SKM-1 (cell line): ENCODE measurements around the gene PDILT.
"Not testable (repeated sequence)": the region's sequence is repeated elsewhere in the genome, so short reads cannot be mapped to it uniquely, and the experiment has no call there.

Experiments used
- DNase-seq: peaks from one replicate; lab custom pipeline; 2025; ENCODE audit not compliant: unreplicated experiment; lab: John Stamatoyannopoulos, UW

The PDILT gene, protein sequence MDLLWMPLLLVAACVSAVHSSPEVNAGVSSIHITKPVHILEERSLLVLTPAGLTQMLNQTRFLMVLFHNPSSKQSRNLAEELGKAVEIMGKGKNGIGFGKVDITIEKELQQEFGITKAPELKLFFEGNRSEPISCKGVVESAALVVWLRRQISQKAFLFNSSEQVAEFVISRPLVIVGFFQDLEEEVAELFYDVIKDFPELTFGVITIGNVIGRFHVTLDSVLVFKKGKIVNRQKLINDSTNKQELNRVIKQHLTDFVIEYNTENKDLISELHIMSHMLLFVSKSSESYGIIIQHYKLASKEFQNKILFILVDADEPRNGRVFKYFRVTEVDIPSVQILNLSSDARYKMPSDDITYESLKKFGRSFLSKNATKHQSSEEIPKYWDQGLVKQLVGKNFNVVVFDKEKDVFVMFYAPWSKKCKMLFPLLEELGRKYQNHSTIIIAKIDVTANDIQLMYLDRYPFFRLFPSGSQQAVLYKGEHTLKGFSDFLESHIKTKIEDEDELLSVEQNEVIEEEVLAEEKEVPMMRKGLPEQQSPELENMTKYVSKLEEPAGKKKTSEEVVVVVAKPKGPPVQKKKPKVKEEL

DNA sequence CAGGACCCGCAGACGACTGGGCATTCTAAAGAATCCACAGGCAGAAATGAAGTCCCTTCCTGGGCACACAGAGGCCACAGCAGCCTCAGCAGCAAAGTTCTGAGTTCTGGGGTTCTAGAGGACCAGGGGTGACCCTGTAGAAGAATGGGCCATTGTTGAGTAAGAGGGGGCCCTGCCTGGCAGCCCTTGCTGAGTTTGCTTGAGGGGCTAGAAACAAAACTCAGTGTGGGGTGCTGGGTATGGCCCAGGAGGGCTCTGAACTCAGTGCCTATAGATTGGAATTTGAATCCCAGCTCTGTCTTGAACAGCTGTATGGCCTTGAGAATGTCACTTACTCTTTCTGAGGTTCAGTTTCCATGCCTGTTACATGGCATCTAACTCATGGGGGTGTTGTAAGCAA, at the start of gene PDILT:
Gene PDILT, minus strand, starts transcription at position 101 of the 400 bp plus-strand sequence. CDS start 5,437 bp downstream, outside the sequence.
- no peak for DNase-seq

DNA sequence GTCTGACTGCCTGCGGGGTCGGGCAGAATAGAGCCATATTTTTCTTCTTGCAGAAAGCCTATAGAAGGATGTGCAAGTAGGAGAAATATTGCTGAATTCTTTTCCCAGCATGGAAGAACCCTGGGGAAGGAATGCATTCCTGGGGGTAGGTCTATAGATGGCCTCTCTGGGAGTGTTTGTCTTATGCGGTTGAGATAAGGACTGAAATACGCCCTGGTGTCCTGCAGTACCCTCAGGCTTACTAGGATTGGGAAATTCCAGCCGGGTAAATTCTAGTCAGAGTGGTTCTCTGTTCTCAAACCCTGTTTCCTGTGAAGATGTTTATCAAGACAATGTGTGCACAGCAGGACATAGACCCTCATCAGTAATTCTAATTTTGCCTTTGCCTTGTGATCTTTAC, 49.1 kb upstream of the PDILT start:
- not testable (repeated sequence) for DNase-seq

DNA sequence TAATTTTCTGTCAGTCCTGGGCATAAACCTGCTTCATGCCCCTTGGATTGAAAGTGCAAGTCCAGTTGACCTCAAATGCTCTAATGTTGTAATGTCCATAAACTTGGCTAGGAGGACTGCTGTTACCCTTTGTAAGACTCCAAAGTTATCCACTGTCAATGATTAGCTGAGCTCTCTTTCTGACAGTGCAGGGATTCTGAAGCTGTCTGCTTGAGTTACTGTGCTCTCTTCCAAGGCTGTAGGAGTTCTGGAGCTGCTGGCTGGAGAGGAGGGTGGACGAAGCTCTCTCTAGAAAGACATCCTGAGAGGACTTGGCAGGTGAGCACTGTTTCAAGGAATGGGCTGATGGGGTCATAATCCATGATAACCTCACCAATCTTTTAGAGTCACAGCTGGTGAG, 46.8 kb upstream of the PDILT start, which contains the start of gene ACSM2A:
Gene ACSM2A, plus strand, starts transcription at position 158 of the 400 bp plus-strand sequence. CDS start 8,594 bp downstream, outside the sequence.
- DNase-seq: not testable (repeated sequence)

DNA sequence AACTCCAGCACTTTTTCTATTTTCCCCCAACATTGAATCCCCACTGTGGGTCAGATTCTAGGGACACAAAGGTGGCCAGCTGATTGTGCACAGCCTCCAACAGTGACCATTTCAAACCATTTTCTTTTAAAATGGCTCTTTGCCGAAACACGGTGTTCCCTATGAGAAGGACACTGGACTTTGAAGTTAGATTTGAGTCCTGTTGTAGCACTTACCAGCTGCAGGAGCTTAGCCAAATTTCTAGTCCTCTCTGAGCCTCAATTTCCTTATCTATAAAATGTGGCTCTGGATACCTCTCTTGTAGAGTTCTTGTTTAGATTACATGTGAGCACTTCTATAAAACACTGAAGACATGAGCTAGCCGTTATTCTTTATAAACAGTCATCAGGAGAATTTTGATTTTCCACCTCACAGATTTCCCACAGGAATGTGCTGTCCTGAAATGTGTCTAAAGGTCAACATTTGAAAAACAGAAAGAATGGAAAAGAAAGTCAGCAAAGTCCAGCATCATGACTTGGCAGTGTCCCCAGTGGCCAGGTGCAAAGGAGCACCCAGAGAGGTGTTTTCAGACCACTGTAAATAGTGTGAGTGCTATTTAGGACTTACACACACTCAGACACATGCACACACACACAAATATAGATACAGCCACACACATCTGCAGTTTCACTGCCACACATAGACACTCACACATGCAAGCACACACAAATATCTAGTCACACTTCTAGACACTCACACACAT, 42.3 kb upstream of the PDILT start:
- DNase-seq: not testable (repeated sequence)

DNA sequence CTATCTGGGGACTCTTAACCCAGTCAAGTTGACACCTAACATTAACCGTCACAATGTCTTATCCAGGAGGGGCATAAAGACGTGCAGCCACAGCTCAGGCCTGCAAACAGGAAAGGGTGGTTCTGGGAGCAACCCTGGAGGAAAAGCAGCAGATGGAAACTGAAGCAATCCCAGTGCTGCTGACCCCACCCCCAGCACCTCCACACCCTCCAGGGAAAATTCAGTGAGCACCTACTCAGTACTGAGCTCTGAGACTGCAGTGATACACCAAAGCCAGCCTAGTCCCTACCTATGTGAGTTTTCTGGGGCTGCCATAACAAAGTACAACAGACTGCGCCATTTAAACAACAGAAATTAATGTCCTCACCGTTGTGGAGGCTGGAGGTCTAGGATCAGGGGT, 37.3 kb upstream of the PDILT start:
- DNase-seq: not testable (repeated sequence)

DNA sequence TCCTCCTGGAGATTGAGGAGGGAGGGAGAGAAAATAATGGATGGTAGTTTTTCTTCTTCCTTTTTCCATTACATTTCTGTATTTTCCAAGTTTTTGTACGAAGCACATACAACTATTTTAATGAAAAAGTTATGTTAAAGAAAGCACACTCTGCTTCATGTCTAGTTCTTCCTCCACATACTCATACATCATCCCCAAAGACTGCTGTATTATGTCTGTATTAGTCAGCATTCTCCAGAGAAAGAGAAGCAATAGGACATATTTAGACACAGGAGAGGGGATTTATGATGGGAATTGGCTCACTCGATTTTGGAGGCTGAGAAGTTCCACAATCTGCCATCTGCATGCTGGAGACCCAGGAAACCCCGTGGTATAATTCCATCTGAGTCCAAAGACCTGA, 36.7 kb upstream of the PDILT start:
- DNase-seq: no peak

DNA sequence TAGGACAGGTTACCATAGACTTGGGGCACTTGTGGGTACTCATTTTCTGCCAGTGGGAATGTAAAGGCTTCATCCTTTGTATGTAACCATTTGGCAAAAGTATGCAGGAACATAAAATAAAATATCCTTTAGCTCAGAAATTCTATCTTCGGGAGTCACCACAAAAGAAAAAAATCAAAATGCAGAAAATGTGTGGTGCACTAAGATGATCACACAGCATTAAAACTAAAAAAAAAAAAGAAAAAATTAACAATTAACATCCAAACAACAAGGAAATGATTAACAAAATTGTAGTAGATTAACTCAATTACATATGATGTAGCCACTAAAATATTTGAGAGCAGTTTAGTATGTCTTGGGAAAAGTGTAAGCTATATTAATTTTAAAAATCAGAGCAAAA, 36.2 kb upstream of the PDILT start:
- DNase-seq: not testable (repeated sequence)

DNA sequence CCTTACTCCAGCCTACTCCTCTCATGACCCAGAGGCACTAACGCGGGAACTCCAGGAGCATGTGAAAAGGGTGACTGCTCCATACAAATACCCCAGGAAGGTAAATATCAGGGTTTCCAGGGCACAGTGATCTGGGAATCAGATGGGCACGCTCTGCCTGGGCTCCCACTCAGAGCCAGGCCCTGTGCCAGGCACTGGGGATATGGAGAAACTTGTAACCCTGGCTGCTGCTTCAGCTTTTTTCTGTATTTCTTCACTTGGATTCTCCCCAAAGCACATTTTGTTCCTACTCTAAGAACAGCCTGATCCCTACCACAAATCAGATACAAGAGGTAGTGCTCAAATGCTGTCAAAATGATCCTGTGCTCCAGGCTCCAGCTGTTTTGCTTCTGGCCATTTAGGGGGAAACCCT, 35.3 kb upstream of the PDILT start:
- DNase-seq: not testable (repeated sequence)

DNA sequence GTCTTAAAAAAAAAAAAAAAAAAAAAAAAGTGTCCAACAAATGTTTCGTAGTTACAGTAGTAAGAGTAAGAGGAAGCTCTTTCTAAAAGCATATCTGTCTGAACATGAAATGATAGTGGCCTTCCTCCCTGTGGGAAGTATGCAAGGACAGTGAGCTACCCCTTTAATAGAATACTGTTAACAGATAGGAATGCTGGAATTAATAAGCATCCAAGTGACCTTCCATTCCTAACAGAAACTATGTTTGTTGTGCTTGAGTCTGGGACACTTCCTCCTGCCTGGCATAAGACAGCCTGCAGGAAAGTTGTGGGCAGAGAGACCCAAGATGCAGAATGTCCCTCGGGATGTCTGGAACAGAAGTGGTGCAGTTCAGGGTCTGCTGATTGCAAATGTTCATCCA, 34.4 kb upstream of the PDILT start:
- DNase-seq: not testable (repeated sequence)

DNA sequence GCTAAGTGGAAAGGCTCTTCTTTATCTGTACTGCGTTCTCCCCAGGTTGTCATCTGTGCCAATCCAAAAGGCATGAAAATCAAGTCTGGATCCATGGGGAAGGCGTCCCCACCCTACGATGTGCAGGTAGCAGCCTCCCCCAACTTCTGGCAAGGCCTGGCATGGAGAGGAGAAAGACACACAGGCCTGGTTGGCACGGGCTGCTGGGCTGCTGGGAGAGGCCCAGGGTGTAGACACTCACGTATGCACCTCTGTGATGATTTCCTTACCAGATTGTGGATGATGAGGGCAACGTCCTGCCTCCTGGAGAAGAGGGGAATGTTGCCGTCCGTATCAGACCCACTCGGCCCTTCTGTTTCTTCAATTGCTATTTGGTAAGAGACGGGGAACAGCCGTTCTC, 26.4 kb upstream of the PDILT start:
- no peak for DNase-seq

DNA sequence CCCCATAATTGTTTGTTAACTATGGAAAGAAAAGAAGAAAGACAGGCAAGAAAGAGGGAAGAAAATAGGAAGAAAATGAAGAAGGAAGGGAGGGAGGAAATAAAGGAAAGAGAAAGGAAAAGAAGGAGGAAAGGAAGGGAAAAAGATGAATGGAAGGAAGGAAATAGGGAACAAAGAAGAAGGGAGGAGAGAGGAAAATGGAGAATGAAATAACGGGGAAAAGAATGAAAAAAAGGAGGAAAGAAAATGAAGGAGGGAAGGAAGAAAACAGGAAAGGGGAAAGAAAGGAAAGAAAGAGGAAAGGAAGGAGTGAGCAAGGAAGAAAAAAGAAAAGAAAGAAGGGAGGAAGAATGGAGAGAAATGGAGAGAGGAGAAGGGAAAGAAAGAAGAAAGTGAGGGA, 25.9 kb upstream of the PDILT start:
- DNase-seq: not testable (repeated sequence)

DNA sequence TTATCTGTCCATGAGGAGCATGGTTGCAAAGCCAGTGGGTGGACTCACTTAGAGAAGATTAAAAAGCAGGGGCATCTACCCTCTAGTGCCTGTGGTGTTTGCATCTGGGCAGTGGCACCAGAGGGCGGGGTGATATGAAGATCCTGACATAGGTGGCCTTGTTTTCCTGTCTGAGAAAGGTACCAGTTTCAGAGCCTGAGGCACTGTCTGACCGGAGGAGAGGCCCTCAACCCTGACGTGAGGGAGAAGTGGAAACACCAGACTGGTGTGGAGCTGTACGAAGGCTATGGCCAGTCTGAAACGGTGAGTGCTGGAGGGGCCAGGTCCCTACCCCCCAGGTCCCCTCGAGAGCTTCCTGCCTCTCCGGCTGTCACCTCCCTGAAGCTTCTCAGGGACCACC, 25.0 kb upstream of the PDILT start:
- not testable (repeated sequence) for DNase-seq

DNA sequence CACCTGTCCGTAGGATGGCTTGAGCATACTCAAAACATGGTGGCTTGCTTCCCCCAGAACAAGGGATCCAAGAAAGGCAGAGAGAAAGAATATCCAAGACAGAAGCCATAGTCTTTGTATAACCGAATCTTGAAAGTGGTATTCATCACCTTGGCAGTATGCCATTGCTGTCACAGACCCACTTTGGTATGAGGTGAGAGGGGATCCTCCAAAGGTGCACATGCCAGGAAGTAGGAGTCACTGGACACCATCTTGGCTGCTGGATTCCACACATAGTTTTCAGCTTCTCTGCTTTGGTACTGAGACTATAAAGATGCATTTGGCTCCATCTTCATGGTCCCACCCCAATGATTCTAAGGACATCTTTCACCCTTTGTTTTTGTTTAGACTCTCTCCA, 22.9 kb upstream of the PDILT start:
- not testable (repeated sequence) for DNase-seq

DNA sequence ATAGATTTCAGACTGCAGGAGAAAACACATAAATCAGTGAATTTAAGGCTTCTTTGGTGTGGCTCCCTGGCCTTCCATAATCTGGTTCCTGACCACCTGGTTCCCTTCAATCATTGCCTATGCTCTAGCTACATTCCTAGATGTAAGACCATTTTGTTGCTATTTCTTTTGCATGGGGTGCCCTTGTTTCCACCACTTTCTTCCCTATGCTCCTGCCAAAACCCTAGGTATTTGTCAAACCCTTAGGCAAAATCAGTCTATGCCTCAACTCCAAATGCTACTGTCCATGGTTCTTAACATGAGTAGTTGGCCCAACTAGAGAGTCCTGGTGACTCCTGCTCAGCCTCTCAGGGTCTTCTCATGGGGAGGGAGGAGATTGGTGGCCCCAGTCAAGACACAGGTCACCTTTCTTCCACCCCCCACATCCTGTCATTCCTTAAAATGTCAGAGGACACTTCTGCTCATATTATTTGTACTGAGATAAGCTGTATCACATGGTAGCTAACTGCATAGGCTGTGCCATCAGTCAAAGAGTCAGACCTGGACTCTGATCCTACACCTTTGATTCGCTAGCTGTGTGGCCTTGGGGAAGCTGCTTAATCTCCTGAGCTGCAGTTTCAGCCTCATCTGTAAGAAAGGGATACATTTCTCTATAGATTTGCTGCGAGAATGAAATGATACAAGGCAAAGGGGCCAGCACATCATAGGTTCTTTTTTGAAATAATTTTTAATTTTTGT, 19.8 kb upstream of the PDILT start:
- no peak for DNase-seq

DNA sequence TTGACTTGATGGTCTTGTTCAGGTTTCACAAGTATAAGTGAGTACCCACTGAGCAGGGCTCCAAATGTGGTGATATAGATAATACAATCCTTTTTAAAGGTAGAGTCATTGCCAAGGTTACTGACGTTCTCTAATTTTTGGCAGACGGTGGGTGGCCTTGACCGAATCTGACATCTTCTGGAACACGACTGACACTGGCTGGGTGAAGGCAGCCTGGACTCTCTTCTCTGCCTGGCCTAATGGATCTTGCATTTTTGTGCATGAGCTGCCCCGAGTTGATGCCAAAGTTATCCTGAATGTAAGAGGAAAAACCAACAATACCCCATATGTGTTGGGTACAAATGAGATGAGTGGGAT, 19.2 kb upstream of the PDILT start:
- DNase-seq: not testable (repeated sequence)

DNA sequence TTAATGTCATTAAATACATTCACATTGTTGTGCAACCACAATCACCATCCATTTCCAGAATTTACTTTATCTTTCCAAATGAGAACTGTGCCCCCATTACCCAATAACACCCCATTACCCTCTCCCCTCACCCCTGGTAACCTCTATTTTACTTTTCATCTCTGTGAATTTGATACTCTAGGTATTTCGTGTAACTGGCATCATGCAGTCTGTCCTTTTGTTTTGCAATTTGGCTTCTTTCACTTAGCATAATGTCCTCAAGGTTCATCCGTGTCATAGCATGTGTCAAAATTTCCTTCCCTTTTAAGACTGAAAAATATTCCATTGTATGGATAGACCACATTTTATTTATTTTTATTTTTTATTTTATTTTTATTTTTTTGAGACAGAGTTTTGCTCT, 17.2 kb upstream of the PDILT start:
- not testable (repeated sequence) for DNase-seq

DNA sequence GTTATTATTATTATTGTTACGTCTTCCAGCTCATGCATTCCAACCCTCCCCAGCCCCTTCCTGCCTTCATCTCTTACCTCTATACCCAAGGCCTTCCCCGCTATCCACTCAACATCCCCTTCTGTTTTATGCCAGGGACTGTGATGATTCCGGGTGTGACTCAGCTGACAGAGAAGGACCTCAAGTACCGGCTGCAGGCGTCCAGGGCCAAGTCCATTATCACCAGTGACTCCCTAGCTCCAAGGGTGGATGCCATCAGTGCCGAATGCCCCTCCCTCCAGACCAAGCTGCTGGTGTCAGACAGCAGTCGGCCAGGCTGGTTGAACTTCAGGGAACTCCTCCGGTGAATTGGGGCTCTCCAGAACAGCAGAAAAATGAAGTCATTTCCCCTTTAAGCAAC, 14.6 kb upstream of the PDILT start:
- not testable (repeated sequence) for DNase-seq

DNA sequence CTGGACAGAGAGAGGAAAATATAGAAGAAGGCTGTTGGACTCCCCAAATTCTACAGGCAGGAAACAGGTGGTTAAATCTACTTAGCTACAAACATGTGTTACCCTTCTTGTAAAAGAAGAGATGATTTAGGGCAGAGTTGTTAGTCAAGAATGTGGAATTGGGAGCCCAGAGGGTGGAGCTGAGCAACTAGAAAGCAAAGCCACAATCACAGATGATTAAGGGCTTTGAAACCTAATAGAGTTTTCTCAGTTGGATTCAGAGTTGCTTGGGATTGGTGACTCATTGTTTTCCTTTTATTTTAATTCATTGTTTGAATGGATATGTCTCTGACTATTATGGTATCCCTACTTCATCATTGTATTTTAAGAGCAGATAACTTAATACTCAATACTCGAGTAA, 11.0 kb upstream of the PDILT start:
- no peak for DNase-seq

DNA sequence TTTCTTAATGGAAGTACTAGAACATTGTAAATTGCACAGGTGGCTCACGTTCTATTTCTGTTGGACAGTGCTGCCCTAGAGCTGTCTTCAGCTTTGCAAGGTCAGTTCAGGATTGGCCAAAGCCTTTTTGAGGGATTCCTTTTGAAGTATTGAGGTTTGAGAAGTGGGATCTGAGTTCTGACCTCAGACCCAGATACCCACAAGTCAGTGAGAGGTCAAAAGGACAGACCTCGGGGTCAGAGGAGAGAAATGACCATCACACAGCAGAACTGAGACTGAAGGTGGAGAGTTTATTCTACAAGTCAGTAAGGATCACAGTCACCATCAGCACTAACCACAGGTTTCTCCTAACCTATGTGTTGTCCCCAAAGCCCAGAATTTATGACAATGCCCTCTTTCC, 6.5 kb upstream of the PDILT start:
- no peak for DNase-seq

DNA sequence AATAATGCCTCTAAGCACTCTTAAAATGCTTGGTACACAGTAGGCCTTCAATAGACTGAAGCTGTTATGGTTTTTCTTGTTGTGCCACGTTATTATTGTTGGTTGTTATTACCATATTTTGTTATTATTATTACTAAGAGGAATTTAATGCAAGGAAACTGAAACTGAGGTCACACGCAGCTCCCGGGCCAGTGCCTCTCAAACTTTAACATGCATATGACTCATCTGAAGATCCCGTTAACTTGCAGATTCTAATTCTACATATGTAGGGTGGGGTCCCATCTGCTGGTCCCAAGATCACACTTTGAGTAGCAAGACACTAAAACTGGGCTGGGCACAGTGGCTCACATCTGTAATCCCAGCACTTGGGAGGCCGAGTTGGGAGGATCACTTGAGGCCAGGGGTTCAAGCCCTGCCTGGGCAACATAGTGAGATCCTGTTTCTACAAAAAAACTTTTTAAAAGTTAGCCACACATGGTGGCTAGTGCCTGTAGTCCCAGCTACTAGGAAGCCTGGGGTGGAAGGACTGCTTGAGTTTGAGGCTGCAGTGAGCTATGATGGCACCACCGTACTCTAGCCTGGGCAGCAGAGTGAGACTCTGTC, 5.7 kb upstream of the PDILT start:
- DNase-seq: no peak
